GM19452 (cell line): ENCODE measurements around the gene HNRNPC.
"Not testable (repeated sequence)": the region's sequence is repeated elsewhere in the genome, so short reads cannot be mapped to it uniquely, and the experiment has no call there.

Experiments used
- ATAC-seq: cut with Tn5 transposase; IDR thresholded peaks from one replicate; pipeline ENCODE4 v1.9.1; 2021; ENCODE audit not compliant: unreplicated experiment

HNRNPC gene

GRCh38 chr14:21194597-21194996 is 74.6 kb downstream of the HNRNPC start:
- no peak for ATAC-seq

- ATAC-seq = no peak
These were observed 76.2 kb downstream of the HNRNPC start for GRCh38 chr14:21192875-21193535.

DNA sequence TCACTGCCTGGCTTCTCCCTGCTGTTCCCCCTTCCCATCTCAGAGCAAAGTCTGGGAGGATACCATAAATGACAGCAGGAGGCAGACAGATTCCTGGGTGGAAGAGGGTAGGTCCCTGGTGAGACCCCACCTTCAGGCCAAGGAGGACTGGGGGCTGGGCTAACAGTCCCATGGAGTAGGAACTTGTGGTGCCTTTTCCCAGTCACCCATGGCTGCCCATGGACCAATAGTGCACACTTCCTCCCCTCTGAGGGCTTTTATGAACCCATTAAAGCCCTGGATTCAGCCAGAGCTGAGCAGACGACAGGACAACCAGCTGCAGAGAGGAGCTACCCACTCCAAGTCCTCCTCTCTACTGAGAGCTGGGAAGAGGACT is 76.8 kb downstream of the HNRNPC start:
- ATAC-seq = no peak

DNA sequence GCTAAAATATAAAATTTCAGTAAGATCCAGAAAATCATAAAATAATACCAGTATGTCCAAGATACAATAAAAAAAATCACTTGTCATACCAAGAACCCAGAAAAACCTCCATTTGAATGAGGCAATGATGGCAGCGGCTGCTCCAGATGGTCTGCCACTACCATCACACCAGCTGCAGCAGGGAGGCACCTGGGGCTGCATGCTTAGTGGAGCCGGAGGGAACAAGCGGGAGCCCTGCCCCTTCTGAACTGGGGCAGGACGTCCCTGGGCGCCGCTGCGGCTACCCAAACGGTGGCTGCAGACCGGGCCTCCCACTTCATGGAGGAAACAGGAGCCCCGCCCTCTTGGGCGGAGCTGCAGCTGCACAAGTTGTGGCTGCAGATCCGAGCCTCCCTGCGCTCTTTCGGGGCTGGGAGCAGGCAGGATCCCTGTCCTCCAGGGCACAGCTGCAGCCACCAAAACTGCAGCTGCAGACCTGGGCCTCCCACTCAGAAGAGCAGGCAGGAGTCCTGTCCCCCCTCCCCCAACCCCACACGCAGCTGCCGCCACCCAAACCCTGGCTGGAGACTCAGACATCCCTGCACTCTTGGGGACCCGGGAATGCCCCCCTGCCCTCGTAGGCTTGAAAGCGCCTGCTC is 77.3 kb downstream of the HNRNPC start:
- ATAC-seq = peak; percentile 91

DNA sequence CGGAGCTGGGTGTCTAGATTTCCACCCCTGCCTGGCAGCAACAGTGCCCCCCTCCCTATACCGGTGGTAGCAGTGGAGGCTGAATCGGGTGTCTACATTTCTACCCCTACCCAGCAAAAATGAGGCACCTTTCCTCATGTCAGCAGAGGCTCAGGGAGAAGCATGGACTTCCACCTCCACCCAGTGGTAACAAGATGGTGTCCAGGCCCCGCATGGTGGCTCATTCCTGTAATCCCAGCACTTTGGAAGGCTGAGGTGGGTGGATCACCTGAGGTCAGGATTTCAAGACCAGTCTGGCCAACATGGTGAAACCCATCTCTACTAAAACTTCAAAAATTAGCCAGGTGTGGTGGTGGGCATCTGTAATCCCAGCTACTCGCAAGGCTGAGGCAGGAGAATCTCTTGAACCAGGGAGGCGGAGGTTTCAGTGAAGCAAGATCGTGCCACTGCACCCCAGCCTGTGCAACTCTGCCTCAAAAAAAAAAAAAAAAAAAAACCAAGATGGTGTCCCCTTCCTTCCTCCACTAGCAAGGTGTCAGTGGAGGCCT is 77.9 kb downstream of the HNRNPC start:
- no peak for ATAC-seq

DNA sequence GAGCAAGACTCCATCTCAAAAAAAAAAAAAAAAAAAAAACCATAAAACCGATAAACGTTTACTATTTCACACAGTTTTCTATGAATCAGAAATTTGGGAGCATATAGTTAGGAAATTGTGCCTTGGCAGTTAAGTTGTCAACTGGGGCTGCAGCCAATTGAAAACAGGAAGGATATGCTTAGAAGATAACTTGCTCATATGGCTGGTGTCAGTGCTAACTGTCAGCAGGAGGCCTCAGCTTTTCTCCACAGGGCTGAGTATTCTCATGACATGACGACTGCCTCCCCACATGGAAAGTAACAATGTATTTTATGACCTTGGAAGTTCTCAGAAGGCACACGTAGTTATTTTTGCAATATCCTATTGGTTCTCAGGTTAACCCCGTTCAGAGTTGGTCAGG is 83.8 kb downstream of the HNRNPC start:
- no peak for ATAC-seq

GRCh38 chr14:21184254-21184653 is 85.0 kb downstream of the HNRNPC start:
- ATAC-seq = no peak

DNA sequence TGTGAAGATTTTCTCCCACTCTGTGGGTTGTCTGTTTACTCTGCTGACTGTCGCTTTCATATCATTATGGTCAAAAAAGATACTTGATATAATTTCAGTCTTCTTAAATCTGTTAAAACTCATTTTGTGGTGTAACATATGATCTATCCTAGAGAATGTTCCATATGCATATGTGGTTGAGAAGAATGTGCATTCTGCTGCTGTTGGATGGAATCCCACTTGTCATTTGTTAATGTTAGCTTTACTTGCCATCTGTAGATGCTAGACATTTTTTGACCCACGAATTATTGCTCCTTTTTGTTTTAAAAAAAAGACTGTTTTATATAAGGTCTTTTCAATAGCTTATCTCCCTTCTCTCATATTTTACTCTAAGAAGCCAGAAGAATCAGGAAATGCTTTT is 87.1 kb downstream of the HNRNPC start:
- ATAC-seq = no peak

GRCh38 chr14:21171128-21171527 is 98.1 kb downstream of the HNRNPC start:
- ATAC-seq = no peak

DNA sequence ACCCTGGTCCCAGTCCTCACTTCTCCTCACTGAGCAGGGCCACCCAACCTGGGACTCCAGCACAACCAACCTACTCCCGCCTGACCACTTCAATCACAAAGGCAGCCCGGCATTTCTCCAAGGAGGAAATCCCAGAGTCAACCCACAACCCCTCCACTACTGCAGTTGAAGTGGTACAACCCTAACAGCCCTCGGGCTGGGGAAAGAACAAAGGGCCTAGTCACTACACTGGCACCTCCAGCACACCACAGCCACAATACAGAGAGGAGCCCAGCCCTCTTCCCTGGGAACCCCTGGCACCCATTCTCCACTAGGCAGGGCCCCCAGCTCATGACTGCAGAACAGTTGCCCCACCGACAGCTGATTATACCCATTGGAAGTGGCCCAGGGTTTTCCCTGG is 99.7 kb downstream of the HNRNPC start:
- ATAC-seq = no peak

GRCh38 chr14:21168055-21168454 is 101.2 kb downstream of the HNRNPC start:
- no peak for ATAC-seq

DNA sequence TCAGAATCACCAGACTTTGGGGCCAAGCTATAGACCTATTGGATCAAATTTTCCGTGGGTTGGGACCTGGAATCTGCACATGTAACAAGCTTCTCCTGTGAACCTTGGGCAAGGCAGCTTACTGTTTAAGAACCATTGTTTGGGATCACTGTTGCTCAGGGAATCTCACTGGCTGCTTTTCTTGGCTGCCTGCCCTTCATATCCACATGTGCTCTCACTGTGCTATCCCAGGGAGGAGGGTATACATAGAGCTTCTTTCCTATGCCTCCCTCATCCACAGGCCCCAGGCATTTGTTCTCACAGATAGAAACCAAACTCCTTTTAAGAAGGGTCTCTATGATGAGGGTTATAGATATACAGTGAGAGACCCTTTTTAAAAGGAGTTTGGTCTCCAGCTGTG is 103.6 kb downstream of the HNRNPC start:
- not testable (repeated sequence) for ATAC-seq

- not testable (repeated sequence) for ATAC-seq
These were observed 104.1 kb downstream of the HNRNPC start for GRCh38 chr14:21165002-21165605.

GRCh38 chr14:21163871-21164291 is 105.4 kb downstream of the HNRNPC start:
- ATAC-seq = no peak

DNA sequence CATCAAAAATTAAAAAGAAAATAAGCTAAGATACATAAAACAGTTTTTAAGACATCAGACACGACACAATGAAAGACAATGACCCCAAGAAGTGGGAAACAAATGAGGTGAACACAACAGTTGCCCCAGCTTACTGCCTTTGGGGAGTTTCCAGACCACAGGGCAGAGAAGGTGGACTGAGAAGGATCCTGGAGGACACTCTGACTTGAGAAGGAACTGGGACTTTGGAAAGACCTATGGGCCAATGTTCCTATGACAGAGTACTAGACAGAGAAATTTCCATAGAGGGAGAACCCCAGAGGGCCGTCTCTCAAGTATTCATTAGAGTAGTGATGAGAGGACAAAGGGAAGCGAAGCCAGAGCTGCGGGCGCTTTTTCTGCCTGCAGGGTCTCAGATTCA is 107.2 kb downstream of the HNRNPC start:
- ATAC-seq = no peak

GRCh38 chr14:21160061-21160610 is 109.1 kb downstream of the HNRNPC start:
- ATAC-seq = no peak
